Mesenchymal stem cell (in vitro differentiated cells and primary cell): ENCODE measurements around the gene AP1M1.
"Not testable (repeated sequence)": the region's sequence is repeated elsewhere in the genome, so short reads cannot be mapped to it uniquely, and the experiment has no call there.

Experiments
- DNase-seq: peaks from one replicate; pipeline ENCODE4 v3.0.0-alpha.2; 2013
- H2AFZ ChIP-seq: one replicate; pipeline ENCODE4 v1.6.1; 2013; ENCODE audit warnings: low read depth, mild to moderate bottlenecking, control low read depth, inconsistent platforms, low read length, moderate library complexity
- H2AK5ac ChIP-seq: 2 replicates; pipeline ENCODE4 v1.6.1; 2013; ENCODE audit warnings: low read length, moderate library complexity, mild to moderate bottlenecking, inconsistent platforms; ENCODE audit not compliant: severe bottlenecking
- H2BK120ac ChIP-seq: one replicate; pipeline ENCODE4 v1.6.1; 2013; ENCODE audit warnings: low read depth, mild to moderate bottlenecking, inconsistent platforms, low read length, moderate library complexity
- H2BK12ac ChIP-seq, 2 experiments: one replicate each; pipeline ENCODE4 v1.6.1; 2013; ENCODE audit warnings: inconsistent platforms in 2 of 2, low read length in 2 of 2, mild to moderate bottlenecking in 2 of 2, moderate library complexity in 2 of 2, control low read depth in 1 of 2
- H2BK15ac ChIP-seq: one replicate; pipeline ENCODE4 v1.6.1; 2013; ENCODE audit warnings: mild to moderate bottlenecking, low read depth, inconsistent platforms; ENCODE audit not compliant: poor library complexity, severe bottlenecking
- H2BK5ac ChIP-seq: 2 replicates; pipeline ENCODE4 v1.6.1; 2013; ENCODE audit warnings: low read depth, mild to moderate bottlenecking, low read length, control low read depth, inconsistent platforms; ENCODE audit not compliant: poor library complexity, severe bottlenecking
- H3K14ac ChIP-seq, 2 experiments: one replicate each; pipeline ENCODE4 v1.6.1; 2013; ENCODE audit warnings: inconsistent platforms in 2 of 2, low read length in 2 of 2, control low read depth in 1 of 2, mild to moderate bottlenecking in 1 of 2, moderate library complexity in 1 of 2
- H3K18ac ChIP-seq, 2 experiments: one replicate each; pipeline ENCODE4 v1.6.1; 2013; ENCODE audit warnings: inconsistent platforms in 2 of 2, low read length in 2 of 2, control low read depth in 1 of 2, low read depth in 1 of 2, mild to moderate bottlenecking in 1 of 2
- H3K23ac ChIP-seq, 2 experiments: one replicate each; pipeline ENCODE4 v1.6.1; 2013; ENCODE audit warnings: inconsistent platforms in 2 of 2, low read length in 2 of 2, mild to moderate bottlenecking in 2 of 2, moderate library complexity in 2 of 2, control low read depth in 1 of 2
- H3K27ac ChIP-seq: 2 replicates; pipeline ENCODE4 v1.5.1; 2013; ENCODE audit warnings: mild to moderate bottlenecking, moderate library complexity, low read length, control low read depth, inconsistent platforms; ENCODE audit not compliant: poor library complexity, severe bottlenecking
- H3K27me3 ChIP-seq, 2 experiments: 2 replicates each; pipeline versions ENCODE4 v1.6.1 to v1.7.0; 2013; ENCODE audit warnings: low read length in 2 of 2, mild to moderate bottlenecking in 2 of 2, moderate library complexity in 2 of 2, control low read depth in 1 of 2, inconsistent platforms in 1 of 2; ENCODE audit not compliant: control insufficient read depth in 1 of 2, insufficient read depth in 1 of 2
- H3K36me3 ChIP-seq, 2 experiments: 2 replicates each; pipeline versions ENCODE4 v1.6.1 to v1.7.0; 2013; ENCODE audit warnings: low read length in 2 of 2, control low read depth in 1 of 2, inconsistent platforms in 1 of 2, low read depth in 1 of 2, mild to moderate bottlenecking in 1 of 2; ENCODE audit not compliant: insufficient read depth in 2 of 2, control insufficient read depth in 1 of 2
- H3K4ac ChIP-seq, 2 experiments: one replicate each; pipeline ENCODE4 v1.6.1; 2013; ENCODE audit warnings: inconsistent platforms in 2 of 2, low read length in 2 of 2, mild to moderate bottlenecking in 2 of 2, moderate library complexity in 2 of 2, control low read depth in 1 of 2, low read depth in 1 of 2
- H3K4me1 ChIP-seq: 2 replicates; pipeline ENCODE4 v1.6.1; 2013; ENCODE audit warnings: low read depth, low read length, control low read depth; ENCODE audit not compliant: control insufficient read depth, insufficient read depth
- H3K4me2 ChIP-seq: 2 replicates; pipeline ENCODE4 v1.6.1; 2013; ENCODE audit warnings: low read length, mild to moderate bottlenecking, inconsistent platforms; ENCODE audit not compliant: poor library complexity, severe bottlenecking
- H3K4me3 ChIP-seq, 2 experiments: 2 replicates each; pipeline versions ENCODE4 v1.5.1 to v1.7.0; 2013; ENCODE audit warnings: low read length in 2 of 2, mild to moderate bottlenecking in 2 of 2, control low read depth in 1 of 2, low read depth in 1 of 2; ENCODE audit not compliant: insufficient read depth in 1 of 2
- H3K79me1 ChIP-seq: replicated peaks from 2 replicates; pipeline ENCODE4 v1.6.1; 2013; ENCODE audit warnings: mild to moderate bottlenecking, control low read depth, low read length, inconsistent platforms; ENCODE audit not compliant: poor library complexity, severe bottlenecking
- H3K9ac ChIP-seq: 2 replicates; pipeline ENCODE4 v1.7.0; 2013; ENCODE audit warnings: mild to moderate bottlenecking, low read length, moderate library complexity
- H3K9me3 ChIP-seq: 2 replicates; pipeline ENCODE4 v1.7.0; 2013; ENCODE audit warnings: mild to moderate bottlenecking, low read length; ENCODE audit not compliant: control insufficient read depth
- H4K8ac ChIP-seq: one replicate; pipeline ENCODE4 v1.6.1; 2013; ENCODE audit warnings: inconsistent platforms, mild to moderate bottlenecking, low read length, moderate library complexity
- H4K91ac ChIP-seq: one replicate; pipeline ENCODE4 v1.6.1; 2013; ENCODE audit warnings: mild to moderate bottlenecking, low read length, inconsistent platforms
- WGBS: methylation state at CpG from one replicate; pipeline ENCODE4 v1.1.7; 2013; ENCODE audit warnings: mixed read lengths; 5-methylcytosine and 5-hydroxymethylcytosine counted together

Gene AP1M1

GRCh38 chr19:16284505-16284904, 86.8 kb downstream of the AP1M1 start:
- Histone ChIP-seq H4K8ac (no peak overlapping the region), H3K4ac (no peak overlapping the region), H3K79me1 (no peaks in the 10 kb centered on the region), H3K4me1 (peaks cover 4% of the 10 kb centered on the region), H3K27me3 (peaks cover 17 to 45% of the 10 kb centered on the region in 2 experiments), H2BK5ac (no peak overlapping the region), H2BK120ac (no peak overlapping the region), H3K27ac (no peak overlapping the region), H3K18ac (no peak overlapping the region), H3K4me2 (no peak overlapping the region), H2AK5ac (no peak overlapping the region), H3K36me3 (no peaks in the 10 kb centered on the region), H3K9ac (peak overlapping the region; percentile 88), H2BK15ac (no peak overlapping the region), H3K14ac (no peak overlapping the region), H2AFZ (no peak overlapping the region), H3K9me3 (no peaks in the 10 kb centered on the region), H3K4me3 (no peak overlapping the region), H2BK12ac (no peak overlapping the region), H4K91ac (no peak overlapping the region), H3K23ac (no peak overlapping the region)
- DNase-seq, result no peak
- WGBS, result 96% methylated on average over 9 of the region's 9 CpGs

GRCh38 chr19:16285079-16285478, 87.4 kb downstream of the AP1M1 start:
- H2BK5ac ChIP-seq, H2AFZ ChIP-seq, H3K27ac ChIP-seq, H3K79me1 ChIP-seq, H3K4me1 ChIP-seq, H4K8ac ChIP-seq, H3K14ac ChIP-seq, H3K4ac ChIP-seq, H2AK5ac ChIP-seq, H2BK15ac ChIP-seq, DNase-seq, H3K4me2 ChIP-seq, H3K36me3 ChIP-seq, H3K23ac ChIP-seq, H2BK120ac ChIP-seq, H2BK12ac ChIP-seq, H3K4me3 ChIP-seq, H4K91ac ChIP-seq, H3K9me3 ChIP-seq, H3K9ac ChIP-seq, H3K18ac ChIP-seq: not testable (repeated sequence)
- 93% methylated on average over 3 of the region's 3 CpGs for WGBS
- peaks cover 17 to 47% of the 10 kb centered on the region in 2 experiments for H3K27me3 ChIP-seq

- Histone ChIP-seq H2AFZ (no peak overlapping the region), H3K18ac (no peak overlapping the region), H2BK120ac (no peak overlapping the region), H3K4me1 (peaks cover 5% of the 10 kb centered on the region), H3K4me3 (no peak overlapping the region), H3K79me1 (no peaks in the 10 kb centered on the region), H3K4me2 (no peak overlapping the region), H2BK12ac (no peak overlapping the region), H3K23ac (no peak overlapping the region), H3K36me3 (no peaks in the 10 kb centered on the region), H3K9ac (no peak overlapping the region), H3K4ac (no peak overlapping the region), H2BK5ac (no peak overlapping the region), H2BK15ac (no peak overlapping the region), H2AK5ac (no peak overlapping the region), H3K9me3 (no peaks in the 10 kb centered on the region), H4K8ac (no peak overlapping the region), H3K14ac (no peak overlapping the region), H3K27me3 (peaks cover 17 to 49% of the 10 kb centered on the region in 2 experiments), H3K27ac (no peak overlapping the region), H4K91ac (no peak overlapping the region)
- DNase-seq, result no peak
- 75% methylated on average over 22 of the region's 22 CpGs for WGBS
Measured at GRCh38 chr19:16285769-16286498, 88.2 kb downstream of the AP1M1 start.

- WGBS, result 68% methylated on average over 9 of the region's 9 CpGs
- Histone ChIP-seq H3K4ac (no peak overlapping the region), H3K79me1 (no peaks in the 10 kb centered on the region), H2BK120ac (no peak overlapping the region), H3K36me3 (no peaks in the 10 kb centered on the region), H3K14ac (no peak overlapping the region), H3K9ac (no peak overlapping the region), H3K4me3 (no peak overlapping the region), H2AFZ (no peak overlapping the region), H4K91ac (no peak overlapping the region), H4K8ac (no peak overlapping the region), H2BK12ac (no peak overlapping the region), H3K27ac (no peak overlapping the region), H3K23ac (no peak overlapping the region), H3K4me1 (peaks cover 5% of the 10 kb centered on the region), H2BK15ac (no peak overlapping the region), H3K18ac (no peak overlapping the region), H2BK5ac (no peak overlapping the region), H3K27me3 (peaks cover 17 to 44% of the 10 kb centered on the region in 2 experiments), H3K4me2 (no peak overlapping the region), H3K9me3 (no peaks in the 10 kb centered on the region), H2AK5ac (no peak overlapping the region)
- peak; percentile 25 for DNase-seq
Measured at GRCh38 chr19:16288544-16288943, 90.8 kb downstream of the AP1M1 start.
